Measurements from ENCODE around the gene GNB1.

DNA sequence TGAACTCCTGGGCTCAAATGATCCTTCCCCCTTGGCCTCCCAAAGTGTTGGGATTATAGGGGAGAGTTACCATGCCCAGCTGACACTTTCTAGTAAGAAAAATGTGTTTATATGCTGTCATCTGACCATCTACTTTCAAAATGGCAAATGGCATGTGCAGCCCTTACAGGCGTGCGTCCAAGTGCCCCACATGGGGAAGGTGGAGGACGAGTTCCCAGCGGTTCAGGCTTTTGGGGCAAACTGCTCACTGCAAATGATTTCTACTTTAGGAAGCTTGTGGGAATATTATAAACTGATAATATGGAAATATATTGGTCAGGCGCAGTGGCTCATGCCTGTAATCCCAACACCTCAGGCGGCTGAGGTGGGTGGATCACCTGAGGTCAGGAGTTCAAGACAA lies 71.1 kb downstream of the GNB1 start:
- TF ChIP-seq FOSL2 (IDR thresholded peaks at IDR 0.05; ENCODE audit: borderline replicate concordance, low read depth) = no peak
- no peak for TF ChIP-seq CHD2 (IDR thresholded peaks at IDR 0.05; ENCODE audit: low read length, partially characterized antibody)
- TF ChIP-seq RCOR1 (IDR thresholded peaks at IDR 0.05; ENCODE audit: low read length) = no peak
